LNCAP (cell line): ENCODE measurements around the gene ENTPD5.

Source experiments
- CTCF ChIP-seq: fragments of 450-650 bp; IDR thresholded peaks from 2 replicates; pipeline ENCODE4 v1.5.1; 2017; ENCODE audit warnings: mild to moderate bottlenecking

ENTPD5 gene

GRCh38 chr14:73949752-73950734, 69.0 kb downstream of the ENTPD5 start, which contains the start of the genes COQ6 and FAM161B:
Gene COQ6, plus strand, starts transcription at chr14:73950302. Its CDS starts 31 bp downstream, at chr14:73950333.
Gene FAM161B, minus strand, starts transcription at chr14:73950094. Its CDS starts 68 bp downstream, at chr14:73950026.
- no peak for TF ChIP-seq CTCF

GRCh38 chr14:73945159-73945670, 73.9 kb downstream of the ENTPD5 start:
- no peak for TF ChIP-seq CTCF

- TF ChIP-seq CTCF, result no peak
Observed at GRCh38 chr14:73944432-73945158, 74.5 kb downstream of the ENTPD5 start.

GRCh38 chr14:73943083-73943482, 76.0 kb downstream of the ENTPD5 start:
- TF ChIP-seq CTCF, result no peak

- no peak for TF ChIP-seq CTCF
Observed at GRCh38 chr14:73942180-73942579, 76.9 kb downstream of the ENTPD5 start.

- TF ChIP-seq CTCF, result no peak
Observed at GRCh38 chr14:73937012-73937411, 82.1 kb downstream of the ENTPD5 start.

GRCh38 chr14:73936548-73936947, 82.5 kb downstream of the ENTPD5 start:
- no peak for TF ChIP-seq CTCF
